HG03280 (cell line): ENCODE measurements around the gene RAB3B.
"Not testable (repeated sequence)": the region's sequence is repeated elsewhere in the genome, so short reads cannot be mapped to it uniquely, and the experiment has no call there.

Experiments
- ATAC-seq: cut with Tn5 transposase; IDR thresholded peaks from one replicate; pipeline ENCODE4 v1.9.1; 2021; ENCODE audit warnings: mild to moderate bottlenecking, moderate library complexity; ENCODE audit not compliant: unreplicated experiment

The RAB3B gene

GRCh38 chr1:51989582-51990477, 670 bp downstream of the RAB3B start:
- ATAC-seq: no peak

GRCh38 chr1:51988254-51988653, 2.2 kb downstream of the RAB3B start:
- no peak for ATAC-seq

- ATAC-seq: no peak
Observed at GRCh38 chr1:51986718-51987117, 3.8 kb downstream of the RAB3B start.

- ATAC-seq: no peak
Observed at GRCh38 chr1:51982161-51982560, 8.3 kb downstream of the RAB3B start.

- no peak for ATAC-seq
Observed at GRCh38 chr1:51981555-51981954, 8.9 kb downstream of the RAB3B start.

- ATAC-seq: no peak
Observed at GRCh38 chr1:51978099-51978498, 12.4 kb downstream of the RAB3B start.

GRCh38 chr1:51976846-51977602, 13.5 kb downstream of the RAB3B start:
- no peak for ATAC-seq

GRCh38 chr1:51973587-51974474, 16.7 kb downstream of the RAB3B start:
- no peak for ATAC-seq

GRCh38 chr1:51969038-51969705, 21.3 kb downstream of the RAB3B start:
- no peak for ATAC-seq

GRCh38 chr1:51968632-51969031, 21.9 kb downstream of the RAB3B start:
- no peak for ATAC-seq

GRCh38 chr1:51967213-51967791, 23.2 kb downstream of the RAB3B start:
- ATAC-seq: not testable (repeated sequence)

GRCh38 chr1:51966559-51966958, 23.9 kb downstream of the RAB3B start:
- no peak for ATAC-seq

GRCh38 chr1:51964309-51964696, 26.2 kb downstream of the RAB3B start:
- ATAC-seq: no peak

GRCh38 chr1:51963592-51964308, 26.8 kb downstream of the RAB3B start:
- no peak for ATAC-seq

GRCh38 chr1:51962486-51963356, 27.8 kb downstream of the RAB3B start:
- ATAC-seq: no peak

- no peak for ATAC-seq
Observed at GRCh38 chr1:51961954-51962353, 28.5 kb downstream of the RAB3B start.

GRCh38 chr1:51961231-51961630, 29.3 kb downstream of the RAB3B start:
- ATAC-seq: no peak

GRCh38 chr1:51960262-51960661, 30.2 kb downstream of the RAB3B start:
- ATAC-seq: no peak

- no peak for ATAC-seq
Observed at GRCh38 chr1:51958824-51959223, 31.7 kb downstream of the RAB3B start.
